Neuronal stem cell (in vitro differentiated cells): Measurements from ENCODE around the gene MRPL11.

ENCODE experiments used
- DNase-seq: peaks from one replicate; pipeline ENCODE4 v3.0.0-alpha.2; 2013; ENCODE audit warnings: low spot score
- H2AFZ ChIP-seq: one replicate; pipeline ENCODE4 v1.6.1; 2013; ENCODE audit warnings: mild to moderate bottlenecking, low read length, inconsistent platforms
- H2AK5ac ChIP-seq: 2 replicates; pipeline ENCODE4 v1.6.1; 2013; ENCODE audit warnings: low read depth, mild to moderate bottlenecking, inconsistent platforms, low read length, moderate library complexity, mixed read lengths
- H2BK120ac ChIP-seq: 2 replicates; pipeline ENCODE4 v1.6.1; 2013; ENCODE audit warnings: low read depth, mild to moderate bottlenecking, inconsistent platforms, low read length, moderate library complexity, mixed read lengths
- H2BK12ac ChIP-seq: one replicate; pipeline ENCODE4 v1.6.1; 2013; ENCODE audit warnings: low read length, inconsistent platforms
- H2BK15ac ChIP-seq: 2 replicates; pipeline ENCODE4 v1.6.1; 2013; ENCODE audit warnings: mild to moderate bottlenecking, low read length, inconsistent platforms, mixed read lengths
- H2BK5ac ChIP-seq: one replicate; pipeline ENCODE4 v1.6.1; 2013; ENCODE audit warnings: inconsistent platforms, mild to moderate bottlenecking, low read length, moderate library complexity
- H3K14ac ChIP-seq: one replicate; pipeline ENCODE4 v1.6.1; 2013; ENCODE audit warnings: low read length, inconsistent platforms
- H3K18ac ChIP-seq: 2 replicates; pipeline ENCODE4 v1.6.1; 2013; ENCODE audit warnings: low read length, inconsistent platforms
- H3K23ac ChIP-seq: 2 replicates; pipeline ENCODE4 v1.6.1; 2013; ENCODE audit warnings: low read depth, mild to moderate bottlenecking, mixed read lengths, low read length, inconsistent platforms; ENCODE audit not compliant: poor library complexity
- H3K27ac ChIP-seq: replicated peaks from 3 replicates; pipeline ENCODE4 v1.5.1; 2013; ENCODE audit warnings: low read length, inconsistent platforms
- H3K27me3 ChIP-seq, 3 experiments: 2 replicates each; pipeline ENCODE4 v1.6.1; 2013; ENCODE audit warnings: low read length in 3 of 3, mild to moderate bottlenecking in 2 of 3, inconsistent platforms in 1 of 3, low read depth in 1 of 3, mixed read lengths in 1 of 3, moderate library complexity in 1 of 3; ENCODE audit not compliant: control insufficient read depth in 3 of 3, insufficient read depth in 3 of 3
- H3K36me3 ChIP-seq, 2 donors: replicated peaks in 1 of 2; 2 replicates each; pipeline ENCODE4 v1.6.1; 2013; ENCODE audit warnings: low read length in 2 of 2; ENCODE audit not compliant: control insufficient read depth in 2 of 2, insufficient read depth in 2 of 2
- H3K4ac ChIP-seq: 2 replicates; pipeline ENCODE4 v1.6.1; 2013; ENCODE audit warnings: inconsistent platforms, mild to moderate bottlenecking, low read length, moderate library complexity
- H3K4me1 ChIP-seq, 2 donors: 1 replicate in 1 of 2; 2 replicates in 1 of 2; pipeline ENCODE4 v1.6.1; 2013; ENCODE audit warnings: low read length in 2 of 2, low read depth in 1 of 2; ENCODE audit not compliant: control insufficient read depth in 2 of 2, insufficient read depth in 1 of 2
- H3K4me2 ChIP-seq: one replicate; pipeline ENCODE4 v1.6.1; 2013; ENCODE audit warnings: mild to moderate bottlenecking, low read length, inconsistent platforms; ENCODE audit not compliant: insufficient read depth, poor library complexity, severe bottlenecking
- H3K4me3 ChIP-seq, 2 donors: 2 replicates each; pipeline ENCODE4 v1.5.1; 2013; ENCODE audit warnings: low read length in 2 of 2, mild to moderate bottlenecking in 2 of 2, inconsistent platforms in 1 of 2, moderate library complexity in 1 of 2
- H3K79me1 ChIP-seq: one replicate; pipeline ENCODE4 v1.6.1; 2013; ENCODE audit warnings: low read depth, mild to moderate bottlenecking, inconsistent platforms, low read length, moderate library complexity
- H3K9ac ChIP-seq: one replicate; pipeline ENCODE4 v1.6.1; 2013; ENCODE audit warnings: mild to moderate bottlenecking, low read depth, low read length, inconsistent platforms; ENCODE audit not compliant: poor library complexity
- H3K9me3 ChIP-seq, 2 donors: replicated peaks in 1 of 2; 2 replicates each; pipeline versions ENCODE3 to v1.6.1; 2013; ENCODE audit warnings: low read length in 2 of 2, mild to moderate bottlenecking in 2 of 2, inconsistent platforms in 1 of 2, low read depth in 1 of 2, mixed read lengths in 1 of 2, moderate library complexity in 1 of 2; ENCODE audit not compliant: control insufficient read depth in 2 of 2, insufficient read depth in 1 of 2
- H4K8ac ChIP-seq: one replicate; pipeline ENCODE4 v1.6.1; 2013; ENCODE audit warnings: low read depth, mild to moderate bottlenecking, inconsistent platforms, low read length, moderate library complexity
- H4K91ac ChIP-seq: one replicate; pipeline ENCODE4 v1.6.1; 2013; ENCODE audit warnings: low read length, low read depth, mild to moderate bottlenecking, inconsistent platforms; ENCODE audit not compliant: poor library complexity
- WGBS, 2 donors: extraction: QIAGEN DNeasy Blood & Tissue Kit; methylation state at CpG; one replicate each; pipeline ENCODE4 v1.1.7; 2013; ENCODE audit warnings: missing lambda C conversion rate in 2 of 2, mixed read lengths in 1 of 2; ENCODE audit not compliant: insufficient read length in 2 of 2, insufficient replicate concordance in 1 of 2; ENCODE audit errors: extremely low coverage in 2 of 2; 5-methylcytosine and 5-hydroxymethylcytosine counted together

Gene MRPL11

GRCh38 chr11:66476841-66477251 lies 38.2 kb upstream of the MRPL11 start:
- Histone ChIP-seq H2AK5ac (peak overlapping the region; percentile 57), H3K9me3 (no peaks in the 10 kb centered on the region)
- DNase-seq: no peak

GRCh38 chr11:66476173-66476840 lies 37.7 kb upstream of the MRPL11 start:
- H2BK120ac ChIP-seq: no peak overlapping the region
- H3K14ac ChIP-seq: no peak overlapping the region
- no peak for DNase-seq
- H3K9ac ChIP-seq: peak overlapping the region; percentile 53
- H2AK5ac ChIP-seq: peak overlapping the region; percentile 57
- no peak overlapping the region for H3K4me2 ChIP-seq
- no peak overlapping the region for H2AFZ ChIP-seq
- H2BK15ac ChIP-seq: no peak overlapping the region
- H3K18ac ChIP-seq: peak overlapping the region; percentile 68
- peak overlapping the region; percentile 66 for H4K8ac ChIP-seq
- no peak overlapping the region for H3K4ac ChIP-seq
- H2BK12ac ChIP-seq: no peak overlapping the region
- H3K9me3 ChIP-seq: no peaks in the 10 kb centered on the region
- no peak overlapping the region for H4K91ac ChIP-seq
- peaks cover 4% of the 10 kb centered on the region for H3K79me1 ChIP-seq
- H3K23ac ChIP-seq: no peak overlapping the region
- no peak overlapping the region for H3K4me3 ChIP-seq
- H3K27me3 ChIP-seq: no peaks in the 10 kb centered on the region
- H3K4me1 ChIP-seq: peaks cover 0 to 15% of the 10 kb centered on the region in 2 donors
- H3K36me3 ChIP-seq: peaks cover 24 to 51% of the 10 kb centered on the region in 2 donors
- H3K27ac ChIP-seq: peak overlapping the region; percentile 30
- no CpG with 5 or more reads among the region's 10 CpGs for WGBS, 2 donors
- no peak overlapping the region for H2BK5ac ChIP-seq

More at GRCh38 chr11:66476841-66477251, 38.2 kb upstream of the MRPL11 start:
- Histone ChIP-seq H2BK5ac (no peak overlapping the region), H4K8ac (peak overlapping the region; percentile 66), H2BK15ac (no peak overlapping the region), H3K4me2 (no peak overlapping the region), H2BK120ac (no peak overlapping the region), H3K4me3 (no peak overlapping the region), H3K27ac (peak overlapping the region; percentile 30), H3K9ac (peak overlapping the region; percentile 53), H3K79me1 (peaks cover 4% of the 10 kb centered on the region), H3K14ac (no peak overlapping the region), H3K4ac (no peak overlapping the region), H4K91ac (no peak overlapping the region), H3K4me1 (peaks cover 0 to 15% of the 10 kb centered on the region in 2 donors), H3K18ac (no peak overlapping the region), H2BK12ac (no peak overlapping the region), H3K23ac (no peak overlapping the region), H2AFZ (no peak overlapping the region), H3K27me3 (no peaks in the 10 kb centered on the region), H3K36me3 (peaks cover 24 to 47% of the 10 kb centered on the region in 2 donors)
- WGBS, 2 donors: no CpG with 5 or more reads among the region's 9 CpGs

GRCh38 chr11:66475349-66476172 lies 36.9 kb upstream of the MRPL11 start:
- Histone ChIP-seq H3K9ac (peak overlapping the region; percentile 47), H3K4ac (no peak overlapping the region), H2AFZ (no peak overlapping the region), H3K79me1 (peaks cover 4% of the 10 kb centered on the region), H3K14ac (no peak overlapping the region), H3K4me3 (no peak overlapping the region), H3K4me1 (peaks cover 0 to 15% of the 10 kb centered on the region in 2 donors), H3K4me2 (no peak overlapping the region), H2BK12ac (no peak overlapping the region), H3K18ac (no peak overlapping the region), H3K9me3 (no peaks in the 10 kb centered on the region), H3K27me3 (no peaks in the 10 kb centered on the region), H2BK15ac (no peak overlapping the region), H4K91ac (no peak overlapping the region), H4K8ac (no peak overlapping the region), H2BK5ac (no peak overlapping the region), H2AK5ac (no peak overlapping the region), H3K36me3 (peaks cover 24 to 57% of the 10 kb centered on the region in 2 donors), H2BK120ac (no peak overlapping the region), H3K23ac (peak overlapping the region; percentile 34), H3K27ac (no peak overlapping the region)
- no peak for DNase-seq
- no CpG with 5 or more reads among the region's 44 CpGs for WGBS, 2 donors
